ENCODE measurements around the gene ZER1.
"Not testable (repeated sequence)": the region's sequence is repeated elsewhere in the genome, so short reads cannot be mapped to it uniquely, and the experiment has no call there.

Gene ZER1

DNA sequence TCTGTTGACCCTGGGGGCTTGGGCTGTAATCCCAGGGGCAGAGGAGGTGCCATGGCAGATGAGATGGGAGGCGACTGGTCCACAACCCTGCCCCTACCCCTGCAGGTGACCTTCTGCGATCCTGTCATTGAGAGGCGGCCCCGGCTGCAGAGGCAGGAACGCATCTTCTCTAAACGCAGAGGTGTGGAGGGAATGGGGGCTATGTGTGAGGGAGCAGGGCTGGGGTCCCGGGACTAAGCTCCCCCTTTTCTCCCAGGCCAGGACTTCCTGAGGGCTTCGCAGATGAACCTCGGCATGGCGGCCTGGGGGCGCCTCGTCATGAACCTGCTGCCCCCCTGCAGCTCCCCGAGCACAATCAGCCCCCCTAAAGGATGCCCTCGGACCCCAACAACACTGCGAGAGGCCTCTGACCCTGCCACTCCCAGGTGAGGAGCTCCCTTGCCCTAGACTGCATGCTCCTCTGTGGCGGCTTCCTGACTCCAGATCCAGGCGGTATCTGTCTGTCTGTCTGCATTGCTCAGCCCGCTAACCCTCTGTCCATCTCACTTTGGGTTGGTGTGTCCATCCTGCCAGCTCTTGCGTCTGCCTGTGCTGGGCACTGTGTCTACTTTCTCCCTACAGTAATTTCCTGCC lies 57.7 kb downstream of the ZER1 start:
- no peak for DNase-seq

- no peak for DNase-seq
Measured at GRCh38 chr9:128713411-128713780, 58.3 kb downstream of the ZER1 start.

- no peak for DNase-seq
Measured at GRCh38 chr9:128712451-128713410, 59.0 kb downstream of the ZER1 start.

GRCh38 chr9:128707446-128707845 lies 64.3 kb downstream of the ZER1 start:
- no peak for DNase-seq

DNA sequence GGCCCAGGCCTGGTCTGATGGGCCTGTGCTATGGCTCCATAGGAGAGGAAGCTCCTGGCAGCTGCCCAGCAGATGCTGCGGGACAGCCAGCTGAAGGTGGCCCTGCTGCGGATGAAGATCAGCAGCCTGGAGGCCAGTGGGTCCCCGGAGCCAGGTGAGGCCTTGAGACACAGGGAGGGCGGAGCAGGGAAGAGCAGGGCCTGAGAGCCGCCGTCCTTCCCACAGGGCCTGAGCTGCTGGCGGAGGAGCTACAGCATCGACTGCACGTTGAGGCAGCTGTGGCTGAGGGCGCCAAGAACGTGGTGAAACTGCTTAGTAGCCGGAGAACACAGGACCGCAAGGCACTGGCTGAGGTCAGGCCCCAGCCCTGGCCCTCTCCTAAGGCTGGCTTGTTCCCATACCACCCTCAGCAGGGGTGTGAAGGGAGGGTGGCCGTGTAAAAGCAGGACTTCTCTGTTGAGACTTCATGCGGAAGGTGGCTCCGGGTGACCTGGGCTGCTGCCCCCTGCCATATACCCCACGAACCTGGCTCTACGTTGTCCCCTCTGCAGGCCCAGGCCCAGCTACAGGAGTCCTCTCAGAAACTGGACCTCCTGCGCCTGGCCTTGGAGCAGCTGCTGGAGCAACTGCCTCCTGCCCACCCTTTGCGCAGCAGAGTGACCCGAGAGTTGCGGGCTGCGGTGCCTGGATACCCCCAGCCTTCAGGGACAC lies 64.9 kb downstream of the ZER1 start:
- DNase-seq: no peak

GRCh38 chr9:128706045-128706444 lies 65.7 kb downstream of the ZER1 start:
- DNase-seq: no peak

DNA sequence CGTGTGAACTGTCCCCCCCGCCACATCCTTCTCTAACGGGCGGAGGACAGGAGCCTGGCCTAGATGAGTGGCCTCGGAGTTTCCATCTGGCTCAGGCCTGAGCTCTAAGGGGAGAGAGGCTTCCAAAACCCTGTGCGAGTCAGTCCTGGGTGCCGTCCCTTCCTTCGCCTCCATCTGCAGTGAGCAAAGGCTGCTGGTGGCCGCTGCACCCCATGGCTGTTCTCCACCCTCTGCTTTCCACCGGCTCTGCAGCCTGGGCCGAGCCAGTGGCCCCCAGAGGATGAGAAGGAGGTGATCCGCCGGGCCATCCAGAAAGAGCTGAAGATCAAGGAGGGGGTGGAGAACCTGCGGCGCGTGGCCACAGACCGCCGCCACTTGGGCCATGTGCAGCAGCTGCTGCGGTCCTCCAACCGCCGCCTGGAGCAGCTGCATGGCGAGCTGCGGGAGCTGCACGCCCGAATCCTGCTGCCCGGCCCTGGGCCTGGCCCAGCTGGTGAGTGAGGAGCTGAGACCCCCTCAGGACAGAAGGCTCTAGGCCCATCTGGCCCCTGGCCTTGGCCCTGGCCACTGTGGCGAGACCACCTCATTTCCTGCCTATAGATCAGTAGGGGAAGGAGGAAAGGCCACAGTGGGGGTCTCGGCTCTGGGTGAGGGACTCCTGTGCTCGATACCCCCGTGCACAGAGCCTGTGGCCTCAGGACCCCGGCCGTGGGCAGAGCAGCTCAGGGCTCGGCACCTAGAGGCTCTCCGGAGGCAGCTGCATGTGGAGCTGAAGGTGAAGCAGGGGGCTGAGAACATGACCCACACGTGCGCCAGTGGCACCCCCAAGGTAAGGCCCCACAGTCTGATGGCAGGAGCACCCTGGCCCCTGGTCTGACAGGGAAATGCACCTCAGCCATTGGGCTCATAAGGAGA lies 66.4 kb downstream of the ZER1 start:
- no peak for DNase-seq

DNA sequence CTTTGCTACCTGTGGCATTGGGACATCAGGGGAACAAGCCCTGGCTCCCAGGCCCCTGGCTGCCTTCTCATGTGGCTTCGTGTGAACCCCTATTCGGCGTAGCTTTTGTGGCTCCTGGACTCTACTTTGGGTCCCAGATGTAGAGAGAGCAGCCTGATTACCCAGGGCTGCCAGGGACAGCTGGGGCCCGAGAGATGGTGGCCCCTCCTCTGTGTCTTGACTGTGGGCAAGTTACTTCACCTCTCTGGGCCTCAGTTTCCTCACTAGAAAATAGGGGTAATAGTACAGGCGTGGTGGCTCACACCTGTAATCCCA lies 67.4 kb downstream of the ZER1 start:
- no peak for DNase-seq

DNA sequence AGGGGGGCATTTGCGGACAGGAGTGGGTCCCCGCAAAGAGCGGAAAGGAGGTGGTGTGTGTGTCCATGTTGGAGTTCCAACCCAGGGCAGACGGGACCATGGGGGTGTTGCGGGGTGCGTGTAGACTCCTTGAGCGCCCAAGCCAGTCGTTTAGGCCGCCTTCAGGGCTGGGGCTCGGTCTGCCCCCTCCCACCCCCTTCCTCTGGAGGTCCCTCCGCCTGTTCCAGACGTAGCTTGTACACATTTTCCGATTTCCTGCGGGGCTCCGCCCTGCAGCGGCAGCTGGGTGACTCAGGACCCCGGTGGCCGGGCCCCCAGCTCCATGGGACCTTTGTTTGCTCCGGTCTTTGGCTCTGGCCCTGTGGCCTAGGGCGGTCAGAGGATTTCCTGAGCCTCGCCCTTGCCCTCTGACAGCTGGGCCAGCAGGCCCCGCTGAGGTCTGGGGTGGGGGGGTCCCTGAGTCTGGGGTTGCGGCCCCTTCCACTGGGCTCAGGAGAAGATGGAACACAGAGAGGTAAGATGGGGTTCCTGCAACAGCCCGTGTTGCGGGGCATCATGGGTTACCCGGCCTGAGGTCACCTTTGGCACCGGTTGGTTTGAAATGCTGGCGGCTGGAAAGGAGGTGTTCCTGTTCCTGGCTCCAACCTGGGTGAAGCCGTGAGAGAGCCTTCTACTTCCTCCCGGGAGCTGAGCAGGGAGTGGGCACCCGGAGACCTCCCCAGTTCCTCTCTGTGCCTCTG lies 67.9 kb downstream of the ZER1 start:
- DNase-seq: no peak

DNA sequence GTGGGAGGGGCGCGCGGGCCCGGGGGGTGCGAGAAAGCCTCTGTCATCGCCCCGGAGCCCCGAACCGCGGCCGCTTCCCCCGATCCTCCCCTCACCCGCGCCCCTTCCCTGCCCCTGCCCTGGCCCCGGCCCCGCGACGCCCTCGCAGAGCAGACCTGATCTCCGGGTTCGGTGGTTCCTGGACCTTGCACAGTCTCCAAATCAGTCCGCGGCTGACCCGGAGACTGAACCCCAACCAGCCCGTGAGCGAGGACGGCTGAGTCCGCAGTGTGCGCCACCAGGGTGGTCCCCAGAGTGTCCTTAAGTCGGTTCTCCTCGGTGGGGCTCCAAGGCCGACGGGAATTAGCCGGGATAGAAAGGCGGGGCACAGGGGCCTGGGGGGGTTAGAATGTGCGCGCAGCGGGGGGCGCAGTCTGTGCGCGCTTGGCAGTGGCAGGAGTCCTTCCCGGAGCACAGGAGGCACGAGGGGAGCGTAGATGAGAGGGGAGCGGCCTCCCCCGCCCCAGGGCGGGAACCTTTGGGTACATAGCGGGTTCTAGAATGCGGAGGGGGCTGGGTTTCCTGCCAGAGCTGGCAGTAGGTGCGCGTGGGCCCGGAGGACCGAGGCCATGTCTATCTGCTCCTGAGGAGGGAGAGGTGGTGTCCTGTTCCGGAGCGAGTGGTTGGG lies 68.6 kb downstream of the ZER1 start:
- peak; percentile 10 for DNase-seq

DNA sequence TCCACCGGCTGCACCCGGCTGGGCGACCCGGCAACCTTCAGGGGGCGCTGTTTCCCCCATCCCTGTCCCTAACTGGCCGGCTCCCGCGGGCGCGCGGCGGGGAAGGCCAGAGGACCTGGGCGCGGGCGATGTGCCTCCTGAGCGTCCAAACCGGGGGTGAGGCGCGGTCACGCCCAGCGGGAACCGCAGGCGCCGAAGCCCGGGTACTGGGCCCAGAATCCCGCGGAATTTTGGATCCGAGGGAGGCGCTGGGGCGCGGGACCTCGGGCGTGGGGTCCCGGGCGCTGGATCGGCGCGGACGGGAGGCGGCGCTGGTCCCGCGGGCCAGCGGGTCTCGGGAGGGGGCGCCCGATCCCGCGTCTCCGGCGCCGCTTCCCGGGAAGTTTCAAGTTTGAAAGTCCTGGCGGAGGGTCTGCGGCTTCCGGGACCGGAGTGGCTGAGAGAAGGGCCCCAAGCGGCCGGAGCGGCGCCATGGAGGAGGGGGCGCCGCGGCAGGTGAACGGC lies 69.2 kb downstream of the ZER1 start, which contains the start of gene PKN3:
Gene PKN3, plus strand, starts transcription at position 59 of the 504 bp plus-strand sequence. Its CDS starts 413 bp downstream, at position 472.
- DNase-seq: peak; percentile 76

DNA sequence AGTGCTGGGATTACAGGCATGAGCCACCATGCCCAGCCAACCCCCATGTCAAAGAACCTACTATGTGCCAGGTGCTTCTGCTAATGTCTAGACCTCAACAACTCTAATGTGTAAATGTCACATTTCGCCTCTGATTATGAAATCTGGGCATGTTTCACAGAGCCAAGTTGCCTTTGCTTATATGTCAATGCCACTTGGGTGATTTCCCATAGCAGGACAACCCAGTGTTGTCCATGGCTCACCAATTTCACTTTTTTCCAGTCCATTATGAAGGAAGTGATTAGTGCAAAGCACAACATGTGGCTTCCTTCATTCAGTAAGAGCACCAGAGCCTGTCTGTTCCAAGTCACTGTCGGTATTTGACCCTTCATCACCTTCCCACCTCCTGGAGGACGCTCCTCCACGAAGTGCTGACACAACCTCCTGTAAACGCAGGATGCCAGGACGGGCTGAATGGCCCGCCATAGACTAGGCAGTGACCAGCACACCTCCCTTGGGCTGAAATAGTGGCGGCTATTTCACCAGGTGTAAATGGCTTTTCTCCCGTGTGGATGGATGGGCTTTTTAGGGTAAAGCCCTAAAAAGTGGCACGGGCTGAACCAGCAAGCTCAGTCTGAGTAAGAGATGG lies 70.4 kb downstream of the ZER1 start:
- DNase-seq: no peak

DNA sequence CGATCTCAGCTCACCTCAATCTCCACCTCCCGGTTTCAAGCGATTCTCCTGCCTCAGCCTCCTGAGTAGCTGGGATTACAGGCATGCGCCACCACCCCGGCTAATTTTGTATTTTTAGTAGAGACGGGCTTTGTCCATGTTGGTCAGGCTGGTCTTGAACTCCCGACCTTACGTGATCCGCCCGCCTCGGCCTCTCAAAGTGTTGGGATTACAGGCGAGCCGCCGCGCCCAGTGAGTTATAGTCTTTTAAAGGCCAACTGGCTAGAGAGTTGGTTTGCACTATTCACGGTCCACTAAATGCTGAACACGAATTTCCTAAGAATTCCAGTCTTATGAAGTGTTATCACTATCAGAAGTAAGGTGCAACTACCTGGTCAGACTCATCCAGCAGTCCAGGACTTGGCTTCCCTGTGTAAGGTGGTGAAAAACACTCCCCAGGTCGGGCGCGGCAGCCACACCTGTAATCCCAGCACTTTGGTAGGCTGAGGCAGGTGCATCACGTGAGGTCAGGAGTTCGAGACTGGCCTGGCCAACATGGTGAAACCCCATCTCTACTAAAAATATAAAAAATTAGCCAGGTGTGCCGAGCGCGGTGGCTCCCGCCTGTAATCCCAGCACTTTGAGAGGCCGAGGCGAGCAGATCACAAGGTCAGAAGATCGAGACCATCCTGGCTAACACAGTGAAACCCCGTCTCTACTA lies 72.5 kb downstream of the ZER1 start:
- not testable (repeated sequence) for DNase-seq

DNA sequence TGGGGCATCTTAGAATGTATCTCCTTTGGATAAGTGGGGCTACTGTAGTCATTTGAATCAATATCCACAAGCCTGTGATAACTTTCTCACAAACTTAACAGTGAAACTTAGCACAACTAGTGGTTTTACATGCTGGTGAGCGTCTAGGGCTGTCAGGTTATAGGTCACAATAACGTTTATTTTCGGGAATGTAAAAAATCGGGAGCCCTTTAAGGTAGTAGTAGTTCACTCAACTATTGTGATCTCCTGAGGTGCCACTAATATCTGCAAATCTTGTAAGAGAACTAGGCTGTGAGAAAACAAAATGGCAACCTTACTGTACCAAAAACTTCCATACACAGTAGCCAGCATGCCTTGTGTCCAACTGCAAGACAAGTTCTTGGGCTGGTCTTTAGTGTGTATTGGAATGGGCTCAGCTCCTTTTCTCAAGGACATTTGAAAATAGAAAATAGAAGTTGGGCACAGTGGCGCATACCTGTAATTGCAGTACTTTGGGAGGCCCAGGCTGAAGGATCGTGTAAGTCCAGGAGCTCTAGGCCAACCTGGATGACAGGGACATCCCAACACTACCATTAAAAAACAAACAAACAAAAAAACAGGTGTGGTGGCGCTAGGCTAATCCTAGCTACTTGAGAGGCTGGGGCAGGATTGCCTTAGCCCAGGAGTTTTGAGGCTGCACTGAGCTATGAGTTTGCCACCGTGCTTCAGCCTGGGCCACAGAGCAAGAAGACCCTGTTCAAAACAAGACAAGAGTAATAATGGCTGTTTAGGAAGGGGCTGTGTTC lies 74.6 kb downstream of the ZER1 start:
- DNase-seq: no peak

DNA sequence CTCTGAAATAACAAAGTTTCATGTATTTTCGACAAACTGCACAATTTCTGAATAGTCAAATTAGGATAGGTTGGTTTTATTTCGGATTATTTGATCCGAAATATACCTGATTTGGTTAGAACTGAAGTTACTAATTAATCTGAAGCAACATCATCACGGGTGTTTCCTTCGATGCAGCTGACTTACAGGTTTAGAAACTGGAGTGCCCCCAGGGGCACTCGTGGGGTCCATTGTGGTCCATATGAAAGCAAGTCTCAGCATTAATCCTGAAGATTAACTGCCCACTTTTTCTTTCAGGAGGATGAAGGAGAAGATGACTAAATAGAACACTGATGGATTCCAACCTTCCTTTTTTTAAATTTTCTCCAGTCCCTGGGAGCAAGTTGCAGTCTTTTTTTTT lies 77.4 kb downstream of the ZER1 start:
- DNase-seq: no peak

GRCh38 chr9:128693738-128694137 lies 78.0 kb downstream of the ZER1 start:
- not testable (repeated sequence) for DNase-seq

GRCh38 chr9:128690684-128691034 lies 81.1 kb downstream of the ZER1 start:
- no peak for DNase-seq

DNA sequence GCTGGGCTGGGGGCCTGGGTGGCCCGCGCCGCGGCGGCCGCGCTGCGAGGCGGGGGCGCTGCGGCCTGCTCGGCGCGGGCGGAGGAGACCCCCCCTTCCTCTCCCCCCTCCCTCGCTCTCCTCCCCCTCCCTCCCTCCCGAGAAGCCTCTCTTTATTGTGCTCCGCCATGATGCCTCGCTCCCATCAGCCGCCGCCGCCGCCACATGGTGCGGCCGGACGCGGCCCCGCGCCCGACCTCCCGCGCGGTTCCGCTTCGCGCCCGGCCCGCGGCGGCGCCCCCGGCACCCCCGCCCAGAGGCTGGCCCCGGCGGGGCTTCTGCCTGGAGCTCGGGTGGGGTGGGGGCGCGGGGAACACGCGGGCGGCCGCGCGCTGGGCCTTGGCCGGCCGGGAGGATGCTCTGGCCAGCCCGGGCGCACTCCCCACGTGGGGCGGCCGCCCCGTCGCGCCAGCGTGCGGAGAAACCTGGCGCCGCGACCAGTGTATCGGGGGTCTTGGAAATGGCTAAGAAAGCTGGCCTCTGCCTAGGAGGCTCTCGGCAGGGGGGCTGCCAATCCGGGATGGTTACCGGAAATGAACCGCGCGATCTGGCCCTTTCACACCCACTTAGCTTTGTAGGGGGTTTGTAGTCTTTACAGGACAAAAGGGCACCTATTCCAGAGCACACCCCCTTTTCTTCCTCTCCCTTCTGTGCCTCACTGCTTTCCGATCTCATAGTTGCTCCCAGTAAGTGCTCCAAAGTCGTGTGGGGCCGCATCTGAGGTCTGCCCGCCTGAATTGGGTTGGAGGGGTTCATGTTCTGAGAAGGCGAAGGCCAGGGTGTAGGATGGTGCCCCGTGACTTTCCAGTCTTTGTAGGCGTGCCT lies 81.7 kb downstream of the ZER1 start:
- peak; percentile 11 for DNase-seq

Measured in NCI-H1092 (cell line).